Stimulated activated CD4-positive, alpha-beta T cell treated with anti-CD3 and anti-CD28 coated beads, Interleukin-12 subunit alpha, Interleukin-12 subunit beta, amount 100 ng/mL, for 48 hours (primary cell): ENCODE data around the gene EIF5.

ENCODE experiments used
- DNase-seq, 3 donors: peaks; one replicate each; pipeline ENCODE4 v3.0.0-alpha.2; 2020; ENCODE audit warnings: low read depth in 2 of 3, low spot score in 1 of 3

Gene EIF5

DNA sequence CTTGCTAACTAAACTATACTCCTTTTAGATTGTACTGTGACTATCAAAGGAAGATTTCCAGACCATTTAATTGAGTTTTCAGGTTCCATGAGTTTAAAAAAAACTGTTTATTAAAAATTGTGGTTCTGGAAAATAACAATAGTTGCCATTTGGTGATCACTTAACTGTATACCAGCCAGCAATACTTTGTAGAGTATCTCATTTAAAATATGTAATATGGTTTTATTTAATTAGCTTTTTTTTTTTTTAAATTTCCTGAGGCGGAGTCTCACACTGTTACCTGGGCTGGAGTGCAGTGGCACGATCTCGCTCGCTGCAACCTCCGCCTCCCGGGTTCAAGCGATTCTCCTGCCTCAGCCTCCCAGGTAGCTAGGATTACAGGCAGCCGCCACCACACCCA lies 58.5 kb downstream of the EIF5 start:
- DNase-seq = no peak

DNA sequence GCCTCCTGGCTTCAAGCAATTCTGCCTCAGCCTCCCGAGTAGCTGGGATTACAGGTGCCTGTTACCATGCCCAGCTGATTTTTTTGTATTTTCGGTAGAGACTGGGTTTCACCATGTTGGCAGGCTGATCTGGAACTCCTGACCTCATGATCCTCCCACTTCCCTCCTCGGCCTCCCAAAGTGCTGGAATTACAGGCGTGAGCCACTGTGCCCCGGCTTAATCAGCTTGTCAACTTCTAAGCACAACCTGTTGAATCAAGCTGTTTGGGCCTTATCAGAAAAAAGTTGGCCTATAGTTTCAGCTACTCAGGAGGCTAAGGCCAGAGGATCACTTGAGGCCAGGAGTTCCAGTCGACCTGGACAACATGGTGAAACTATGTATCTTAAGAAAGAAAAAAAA lies 59.0 kb downstream of the EIF5 start:
- DNase-seq = no peak

DNA sequence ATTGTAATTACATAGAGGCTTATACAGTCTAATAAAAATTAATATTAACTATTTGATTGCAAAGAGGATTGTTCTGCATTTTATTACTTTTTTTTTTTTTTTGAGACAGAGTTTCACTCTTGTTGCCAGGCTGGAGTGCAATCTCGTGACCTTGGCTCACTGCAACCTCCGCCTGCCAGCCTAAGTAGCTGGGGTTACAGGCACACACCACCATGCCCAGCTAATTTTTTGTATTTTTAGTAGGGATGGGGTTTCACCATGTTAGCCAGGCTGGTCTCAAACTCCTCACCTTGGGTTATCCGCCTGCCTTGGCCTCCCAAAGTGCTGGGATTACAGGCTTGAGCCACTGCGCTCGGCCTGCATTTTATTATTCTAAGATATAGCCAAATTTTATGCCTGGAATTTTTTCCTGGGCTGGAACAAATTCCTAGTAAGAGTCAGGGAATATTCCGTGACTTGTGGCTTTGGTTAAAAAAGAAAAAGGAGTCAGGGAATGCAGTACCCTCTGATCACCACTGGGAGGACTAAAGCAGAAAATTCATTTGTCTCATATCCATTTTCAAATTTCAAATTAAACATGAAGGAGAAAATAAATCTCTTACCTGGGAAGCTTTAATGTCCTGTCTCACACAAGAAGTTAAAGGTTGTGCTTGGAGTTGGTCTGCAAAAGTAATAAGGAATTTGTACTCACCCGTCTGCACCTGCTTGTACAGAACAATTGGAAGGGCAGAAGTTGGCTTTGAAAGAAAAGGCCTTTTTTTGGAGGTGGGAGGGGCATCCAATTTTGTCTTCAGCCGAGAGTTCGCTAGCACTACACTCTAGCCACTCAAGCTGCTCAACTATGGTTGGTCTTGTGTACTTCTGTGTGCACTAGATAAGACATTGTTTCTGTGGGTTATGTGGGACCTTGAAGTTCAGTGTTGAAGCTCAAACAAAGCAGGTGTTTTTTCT lies 59.9 kb downstream of the EIF5 start:
- DNase-seq = no peak
